NK-92 (cell line): ENCODE data around the gene CASKIN1.

Experiments
- DNase-seq: peaks from one replicate; lab custom pipeline; 2025; ENCODE audit not compliant: unreplicated experiment; lab: John Stamatoyannopoulos, UW

The CASKIN1 gene

GRCh38 chr16:2176047-2176446, 20.4 kb downstream of the CASKIN1 start:
- DNase-seq: no peak

DNA sequence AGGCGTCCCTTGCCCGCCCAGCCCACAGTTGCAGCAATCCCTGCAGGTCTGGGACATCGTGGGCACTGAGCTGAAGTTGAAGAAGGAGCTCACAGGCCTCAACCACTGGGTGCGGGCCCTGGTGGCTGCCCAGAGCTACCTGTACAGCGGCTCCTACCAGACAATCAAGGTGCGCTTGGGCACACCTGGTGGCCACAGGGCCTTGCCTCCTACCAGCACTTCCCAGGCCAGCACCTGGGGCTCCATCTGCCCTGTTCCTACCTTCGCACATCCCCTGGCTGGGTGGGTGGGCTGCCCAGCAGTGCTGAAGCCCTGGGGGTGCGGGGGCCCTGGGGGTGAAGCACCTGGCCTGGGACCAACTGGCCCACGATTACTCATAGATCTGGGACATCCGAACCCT, 21.0 kb downstream of the CASKIN1 start:
- DNase-seq: no peak

DNA sequence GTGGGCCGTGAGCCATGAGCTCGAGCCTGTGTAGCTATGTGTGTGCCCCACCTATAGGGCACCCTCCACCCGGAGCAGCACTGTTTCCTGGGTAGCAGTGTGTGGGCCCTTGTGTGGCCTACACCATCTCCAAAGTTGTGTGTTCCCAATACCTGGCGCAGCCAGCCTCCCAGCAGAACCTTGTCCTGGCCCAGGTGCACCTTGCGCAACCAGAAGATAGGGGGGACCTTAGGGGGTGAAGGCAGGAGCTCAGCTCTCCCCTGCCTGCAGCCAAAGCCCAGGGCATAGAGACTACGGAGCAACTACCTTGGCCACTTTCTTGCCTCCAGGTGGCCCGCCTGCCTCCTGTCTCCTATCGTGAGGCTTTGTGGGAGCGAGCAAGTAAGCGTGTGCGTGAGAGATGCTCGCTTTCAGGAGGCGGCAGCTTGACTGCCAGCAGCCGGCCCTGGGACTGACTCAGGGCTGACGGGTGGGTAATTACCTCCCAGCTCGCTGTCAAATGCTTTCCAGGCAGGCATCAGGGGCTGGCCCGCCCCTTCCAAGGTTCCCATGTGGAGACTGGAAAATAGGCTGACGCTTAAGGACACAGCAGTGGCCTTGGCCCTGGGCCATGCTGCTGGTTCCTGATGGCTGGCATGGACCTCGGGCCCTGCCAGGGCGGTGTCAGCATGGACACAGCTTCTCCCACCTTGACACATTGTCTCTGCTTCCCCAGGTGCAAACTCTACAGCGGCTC, 21.8 kb downstream of the CASKIN1 start:
- DNase-seq: no peak

DNA sequence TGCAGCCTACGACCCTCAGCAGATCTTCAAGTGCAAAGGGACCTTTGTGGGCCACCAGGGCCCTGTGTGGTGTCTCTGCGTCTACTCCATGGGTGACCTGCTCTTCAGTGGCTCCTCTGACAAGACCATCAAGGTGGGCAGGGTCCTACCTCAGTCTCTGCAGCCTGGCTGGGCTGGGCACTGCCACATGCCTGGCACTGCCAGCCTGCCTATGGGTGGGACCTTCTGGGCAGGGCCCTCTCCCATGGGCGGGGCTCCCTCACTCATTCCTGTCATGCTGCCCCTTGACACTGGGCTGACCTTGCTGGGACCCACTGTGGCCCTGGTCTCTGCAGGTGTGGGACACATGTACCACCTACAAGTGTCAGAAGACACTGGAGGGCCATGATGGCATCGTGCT, 22.5 kb downstream of the CASKIN1 start:
- DNase-seq: no peak

DNA sequence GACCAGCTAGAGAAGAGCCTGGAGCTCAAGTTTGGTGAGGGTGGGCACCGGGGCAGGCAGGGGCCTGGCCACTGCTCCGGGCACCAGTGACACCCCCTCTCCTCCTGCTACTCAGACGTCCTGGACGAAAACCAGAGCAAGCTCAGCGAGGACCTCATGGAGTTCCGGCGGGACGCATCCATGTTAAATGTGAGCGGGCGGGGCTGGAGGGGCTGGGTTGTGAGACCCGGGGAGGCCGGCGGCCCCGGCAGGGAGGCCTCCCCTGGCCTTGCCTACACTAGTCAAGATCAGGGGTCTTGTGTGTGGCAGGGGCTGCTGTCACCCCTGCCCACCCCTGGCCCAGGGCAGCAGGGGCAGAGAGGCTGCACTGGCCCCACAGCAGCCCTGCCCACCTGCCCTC, 23.0 kb downstream of the CASKIN1 start:
- no peak for DNase-seq

DNA sequence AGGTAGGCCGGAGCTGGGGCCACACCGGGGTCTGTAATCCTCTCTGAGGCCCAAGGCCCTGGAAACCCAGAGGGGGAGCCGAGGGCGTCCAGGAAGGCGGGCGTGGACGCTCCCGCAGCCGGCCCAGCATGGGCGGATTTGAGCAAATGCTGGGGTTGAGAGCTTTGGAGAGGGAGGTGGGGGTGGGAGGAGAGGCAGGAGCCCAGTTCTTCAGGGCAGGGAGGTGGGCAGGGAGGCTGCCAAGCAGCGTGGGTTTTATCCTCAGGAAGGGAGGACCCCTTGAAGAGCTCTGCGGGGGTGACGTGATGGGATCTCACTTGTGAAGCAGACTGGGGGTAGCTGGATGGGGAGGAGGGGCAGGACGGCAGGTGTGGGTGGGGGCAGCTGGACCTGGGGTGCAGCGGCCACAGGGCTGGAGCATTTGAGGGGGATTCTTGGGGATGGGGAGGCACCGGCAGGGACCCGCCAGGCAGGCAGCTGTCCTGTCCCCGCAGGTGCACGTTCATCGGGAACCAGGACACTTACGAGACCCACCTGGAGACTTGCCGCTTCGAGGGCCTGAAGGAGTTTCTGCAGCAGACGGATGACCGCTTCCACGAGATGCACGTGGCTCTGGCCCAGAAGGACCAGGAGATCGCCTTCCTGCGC, 23.6 kb downstream of the CASKIN1 start:
- no peak for DNase-seq

- DNase-seq: no peak
Measured at GRCh38 chr16:2171601-2172178, 24.7 kb downstream of the CASKIN1 start.

- no peak for DNase-seq
Measured at GRCh38 chr16:2170587-2171435, 25.6 kb downstream of the CASKIN1 start.

GRCh38 chr16:2170080-2170479, 26.3 kb downstream of the CASKIN1 start:
- no peak for DNase-seq

GRCh38 chr16:2167068-2167638, 29.3 kb downstream of the CASKIN1 start:
- no peak for DNase-seq

- DNase-seq: no peak
Measured at GRCh38 chr16:2166263-2167067, 29.9 kb downstream of the CASKIN1 start.

GRCh38 chr16:2165861-2166260, 30.5 kb downstream of the CASKIN1 start:
- no peak for DNase-seq

DNA sequence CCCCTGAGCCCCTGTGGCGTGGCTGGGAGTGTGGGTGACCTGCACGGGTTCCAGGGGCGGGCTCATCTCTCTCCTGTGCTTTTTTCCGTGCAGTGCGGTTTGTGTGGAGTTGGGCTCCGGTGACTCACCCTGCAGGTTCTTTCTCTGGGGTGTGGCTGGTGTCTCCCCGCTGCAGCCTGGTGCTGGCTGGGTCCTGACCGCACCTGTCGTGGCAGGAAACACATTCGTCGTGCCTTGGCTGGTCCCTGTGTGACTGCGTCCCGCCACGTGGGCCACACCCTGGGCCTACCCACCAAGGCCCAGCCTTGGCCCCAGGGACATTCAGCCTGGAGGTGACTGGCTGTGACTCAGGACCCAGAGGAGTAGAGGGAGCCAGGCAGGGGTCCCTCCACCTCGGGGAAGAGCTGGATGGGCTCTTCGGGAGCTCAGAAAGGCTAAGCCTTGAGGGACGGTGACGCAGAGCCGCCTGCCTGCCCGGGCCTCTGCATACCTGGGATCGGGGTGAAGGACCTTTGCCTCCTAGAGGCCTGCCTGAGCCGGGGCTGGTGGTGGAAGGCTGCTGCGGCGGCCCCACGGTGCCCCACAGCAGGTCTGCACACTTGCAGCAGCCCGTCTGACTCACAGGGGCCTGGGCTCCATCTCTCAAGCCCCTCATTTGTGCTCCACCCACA, 33.1 kb downstream of the CASKIN1 start:
- no peak for DNase-seq

DNA sequence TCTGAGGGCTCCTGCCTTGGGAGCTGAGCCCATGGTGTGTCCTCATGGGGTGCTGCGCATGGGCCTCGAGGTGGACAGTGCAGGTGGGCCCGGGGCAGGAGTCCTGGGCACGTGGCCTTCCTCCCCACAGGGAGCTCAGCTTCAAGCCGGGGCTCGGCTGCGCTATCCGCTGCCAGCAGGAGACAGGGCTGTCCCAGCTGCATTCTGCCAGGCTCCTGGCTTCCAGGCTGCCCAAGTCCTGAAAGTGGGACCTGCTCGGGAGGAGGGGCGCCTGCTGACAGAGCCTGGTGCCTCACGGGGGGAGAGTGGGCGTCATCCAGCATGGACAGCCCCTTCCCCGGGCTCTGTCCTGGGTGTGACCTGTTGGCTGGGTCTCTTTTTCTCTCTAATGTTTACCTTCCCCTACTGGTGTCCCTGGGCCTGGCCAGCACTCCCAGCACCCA, 33.7 kb downstream of the CASKIN1 start:
- DNase-seq: no peak

GRCh38 chr16:2161911-2162310, 34.5 kb downstream of the CASKIN1 start:
- no peak for DNase-seq

DNA sequence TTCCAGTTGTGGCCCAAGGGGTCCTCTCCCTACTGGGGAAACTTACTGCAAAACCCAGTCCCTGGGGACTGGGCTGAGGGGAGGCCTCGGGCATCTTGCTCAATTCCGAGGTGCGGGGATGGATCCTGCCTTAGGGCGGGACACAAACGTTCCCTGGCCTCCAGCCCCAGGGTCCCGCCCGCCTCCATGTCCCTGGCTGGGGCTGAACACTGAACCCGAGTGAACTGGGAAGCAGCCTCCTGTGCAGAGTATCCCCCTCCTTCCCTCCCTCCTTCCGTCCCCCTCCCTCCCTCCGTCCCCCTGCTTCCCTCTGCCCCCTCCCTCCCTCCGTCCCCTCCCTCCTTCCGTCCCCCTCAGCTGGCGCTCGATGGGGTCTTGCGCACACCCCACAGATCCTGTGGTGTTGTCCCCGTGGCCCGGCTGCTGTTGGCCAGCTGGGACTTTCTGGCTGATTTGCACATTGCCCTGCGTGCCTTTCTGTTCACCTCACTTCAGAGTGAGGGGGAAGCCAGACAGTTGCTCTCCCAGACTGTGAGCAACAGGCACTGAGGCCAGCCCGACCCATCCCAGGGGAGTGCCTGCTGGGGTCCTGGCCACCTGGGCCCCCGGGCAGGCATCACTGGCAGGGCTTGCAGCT, 35.4 kb downstream of the CASKIN1 start:
- no peak for DNase-seq

GRCh38 chr16:2159175-2159838, 37.1 kb downstream of the CASKIN1 start:
- no peak for DNase-seq

DNA sequence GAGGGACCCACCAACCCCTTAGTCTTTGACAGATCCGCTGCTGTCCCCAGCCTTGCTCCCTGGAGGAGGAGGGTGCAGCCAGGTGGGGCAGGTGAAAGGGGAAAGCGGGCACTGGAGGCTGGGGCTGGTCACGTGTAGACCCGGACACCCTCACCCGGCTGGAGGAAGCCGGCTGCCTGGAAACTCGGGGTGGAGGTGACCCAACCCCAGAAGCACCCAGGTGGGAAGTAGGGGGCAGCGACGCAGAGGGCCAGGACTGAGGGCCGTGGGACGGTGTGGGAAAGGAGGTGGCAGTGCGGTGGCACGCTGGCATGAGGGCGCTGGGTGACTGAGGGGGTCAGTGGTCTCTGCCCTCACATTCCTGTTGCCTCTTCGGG, 38.2 kb downstream of the CASKIN1 start:
- DNase-seq: no peak
